WTC11 (cell line): Measurements from ENCODE around the gene ASB14. TPM values are rescaled to one million over a fixed set of nuclear protein-coding genes. Genes with fewer than 3 reads are reported as not detected.
A peak's percentile ranks its signal among the peaks of the same experiment; 100 is the strongest.

Source experiments
- ATF1 ChIP-seq: sonication (generic); formaldehyde crosslinking; IDR thresholded peaks from 2 replicates; pipeline ENCODE4 v1.8.1; 2023; ENCODE audit warnings: mild to moderate bottlenecking, moderate library complexity, missing genetic modification reagents
- CDX4 ChIP-seq: fragments of 250-450 bp; sonication (Bioruptor Pico); IDR thresholded peaks from 2 replicates; pipeline ENCODE4 v1.9.0; 2021; ENCODE audit warnings: moderate library complexity, mild to moderate bottlenecking, inconsistent platforms, borderline replicate concordance
- EMX1 ChIP-seq: fragments of 250-450 bp; sonication (Bioruptor Pico); IDR thresholded peaks from 2 replicates; pipeline ENCODE4 v1.8.0; 2021; ENCODE audit warnings: mild to moderate bottlenecking
- FOXJ3 ChIP-seq: sonication (generic); formaldehyde crosslinking; IDR thresholded peaks from 2 replicates; pipeline ENCODE4 v1.9.0; 2021; ENCODE audit warnings: missing genetic modification reagents, mild to moderate bottlenecking, borderline replicate concordance
- KAT7 ChIP-seq: sonication (generic); formaldehyde crosslinking; IDR thresholded peaks from 2 replicates; pipeline ENCODE4 v1.8.1; 2023; ENCODE audit warnings: missing genetic modification reagents, mild to moderate bottlenecking, borderline replicate concordance
- MXD4 ChIP-seq: fragments of 250-450 bp; sonication (Bioruptor Pico); IDR thresholded peaks from 2 replicates; pipeline ENCODE4 v1.8.0; 2021; ENCODE audit warnings: mild to moderate bottlenecking, moderate library complexity, borderline replicate concordance
- NFATC4 ChIP-seq: fragments of 250-450 bp; sonication (Bioruptor Pico); IDR thresholded peaks from 2 replicates; pipeline ENCODE4 v1.9.0; 2021; ENCODE audit warnings: mild to moderate bottlenecking
- OVOL2 ChIP-seq: fragments of 250-450 bp; sonication (Bioruptor Pico); IDR thresholded peaks from 2 replicates; pipeline ENCODE4 v1.9.0; 2021; ENCODE audit warnings: mild to moderate bottlenecking, borderline replicate concordance
- PREB ChIP-seq: sonication (generic); formaldehyde crosslinking; IDR thresholded peaks from 2 replicates; pipeline ENCODE4 v1.8.1; 2022; ENCODE audit warnings: mild to moderate bottlenecking, missing genetic modification reagents, moderate library complexity, borderline replicate concordance
- TEAD1 ChIP-seq: sonication (generic); formaldehyde crosslinking; IDR thresholded peaks from 2 replicates; pipeline ENCODE4 v1.8.0; 2022; ENCODE audit warnings: mild to moderate bottlenecking, missing genetic modification reagents
- ZNF121 ChIP-seq: sonication (generic); formaldehyde crosslinking; IDR thresholded peaks from 2 replicates; pipeline ENCODE4 v1.8.0; 2023; ENCODE audit warnings: missing genetic modification reagents
- ZNF138 ChIP-seq: sonication (generic); formaldehyde crosslinking; conservative IDR thresholded peaks from 2 replicates; pipeline ENCODE4 v1.8.1; 2022; ENCODE audit warnings: mild to moderate bottlenecking, moderate library complexity, missing genetic modification reagents
- ZNF416 ChIP-seq: fragments of 250-450 bp; sonication (Bioruptor Pico); IDR thresholded peaks from 2 replicates; pipeline ENCODE4 v1.9.0; 2021; ENCODE audit warnings: mild to moderate bottlenecking, inconsistent platforms
- total RNA-seq: library from RNA; stranded (reverse); gene quantifications from 3 replicates; pipeline ENCODE4 v1.2.3, GENCODE V29; 2021
- TF ChIP-seq, protein P1 (sequence below): fragments of 250-450 bp; sonication (Bioruptor Pico); IDR thresholded peaks from 2 replicates; pipeline ENCODE4 v1.9.0; 2021; ENCODE audit warnings: mild to moderate bottlenecking, borderline replicate concordance
- TF ChIP-seq, protein P2 (sequence below): sonication (generic); formaldehyde crosslinking; IDR thresholded peaks from 2 replicates; pipeline ENCODE4 v1.8.1; 2023; ENCODE audit warnings: mild to moderate bottlenecking, missing genetic modification reagents
- TF ChIP-seq, protein P3 (sequence below): fragments of 250-450 bp; sonication (Bioruptor Pico); IDR thresholded peaks from 2 replicates; pipeline ENCODE4 v1.9.0; 2021; ENCODE audit warnings: mild to moderate bottlenecking
- TF ChIP-seq, protein P4 (sequence below): sonication (generic); formaldehyde crosslinking; IDR thresholded peaks from 2 replicates; pipeline ENCODE4 v1.8.0; 2022; ENCODE audit warnings: mild to moderate bottlenecking, missing genetic modification reagents
- TF ChIP-seq, protein P5 (sequence below): sonication (generic); formaldehyde crosslinking; IDR thresholded peaks from 2 replicates; pipeline ENCODE4 v1.8.1; 2022; ENCODE audit warnings: low read depth, missing genetic modification reagents, borderline replicate concordance
- TF ChIP-seq, protein P6 (sequence below): sonication (generic); formaldehyde crosslinking; IDR thresholded peaks from 2 replicates; pipeline ENCODE4 v1.8.0; 2022; ENCODE audit warnings: missing genetic modification reagents

Gene ASB14
- total RNA-seq, 1 experiment from 2014 or later = not detected

GRCh38 chr3:57227204-57227929 is 65.1 kb downstream of the ASB14 start, which contains the start of gene APPL1 (continued):
- TF ChIP-seq, protein P1, sequence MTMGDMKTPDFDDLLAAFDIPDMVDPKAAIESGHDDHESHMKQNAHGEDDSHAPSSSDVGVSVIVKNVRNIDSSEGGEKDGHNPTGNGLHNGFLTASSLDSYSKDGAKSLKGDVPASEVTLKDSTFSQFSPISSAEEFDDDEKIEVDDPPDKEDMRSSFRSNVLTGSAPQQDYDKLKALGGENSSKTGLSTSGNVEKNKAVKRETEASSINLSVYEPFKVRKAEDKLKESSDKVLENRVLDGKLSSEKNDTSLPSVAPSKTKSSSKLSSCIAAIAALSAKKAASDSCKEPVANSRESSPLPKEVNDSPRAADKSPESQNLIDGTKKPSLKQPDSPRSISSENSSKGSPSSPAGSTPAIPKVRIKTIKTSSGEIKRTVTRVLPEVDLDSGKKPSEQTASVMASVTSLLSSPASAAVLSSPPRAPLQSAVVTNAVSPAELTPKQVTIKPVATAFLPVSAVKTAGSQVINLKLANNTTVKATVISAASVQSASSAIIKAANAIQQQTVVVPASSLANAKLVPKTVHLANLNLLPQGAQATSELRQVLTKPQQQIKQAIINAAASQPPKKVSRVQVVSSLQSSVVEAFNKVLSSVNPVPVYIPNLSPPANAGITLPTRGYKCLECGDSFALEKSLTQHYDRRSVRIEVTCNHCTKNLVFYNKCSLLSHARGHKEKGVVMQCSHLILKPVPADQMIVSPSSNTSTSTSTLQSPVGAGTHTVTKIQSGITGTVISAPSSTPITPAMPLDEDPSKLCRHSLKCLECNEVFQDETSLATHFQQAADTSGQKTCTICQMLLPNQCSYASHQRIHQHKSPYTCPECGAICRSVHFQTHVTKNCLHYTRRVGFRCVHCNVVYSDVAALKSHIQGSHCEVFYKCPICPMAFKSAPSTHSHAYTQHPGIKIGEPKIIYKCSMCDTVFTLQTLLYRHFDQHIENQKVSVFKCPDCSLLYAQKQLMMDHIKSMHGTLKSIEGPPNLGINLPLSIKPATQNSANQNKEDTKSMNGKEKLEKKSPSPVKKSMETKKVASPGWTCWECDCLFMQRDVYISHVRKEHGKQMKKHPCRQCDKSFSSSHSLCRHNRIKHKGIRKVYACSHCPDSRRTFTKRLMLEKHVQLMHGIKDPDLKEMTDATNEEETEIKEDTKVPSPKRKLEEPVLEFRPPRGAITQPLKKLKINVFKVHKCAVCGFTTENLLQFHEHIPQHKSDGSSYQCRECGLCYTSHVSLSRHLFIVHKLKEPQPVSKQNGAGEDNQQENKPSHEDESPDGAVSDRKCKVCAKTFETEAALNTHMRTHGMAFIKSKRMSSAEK = no peak
- TF ChIP-seq CDX4 (no peak), ZNF121 (CRISPR knock-in tag) (no peak), MXD4 (no peak), KAT7 (CRISPR knock-in tag) (no peak), NFATC4 (CRISPR knock-in tag) (no peak), ATF1 (CRISPR knock-in tag) (no peak), ZNF416 (CRISPR knock-in tag) (no peak), OVOL2 (CRISPR knock-in tag) (no peak), PREB (CRISPR knock-in tag) (0 out of 2 replicates have a peak, but pooled peaks have one; percentile 22), ZNF138 (CRISPR knock-in tag) (peak; percentile 90), FOXJ3 (CRISPR knock-in tag) (no peak), EMX1 (CRISPR knock-in tag) (no peak), TEAD1 (CRISPR knock-in tag) (no peak)
- TF ChIP-seq, protein P2, sequence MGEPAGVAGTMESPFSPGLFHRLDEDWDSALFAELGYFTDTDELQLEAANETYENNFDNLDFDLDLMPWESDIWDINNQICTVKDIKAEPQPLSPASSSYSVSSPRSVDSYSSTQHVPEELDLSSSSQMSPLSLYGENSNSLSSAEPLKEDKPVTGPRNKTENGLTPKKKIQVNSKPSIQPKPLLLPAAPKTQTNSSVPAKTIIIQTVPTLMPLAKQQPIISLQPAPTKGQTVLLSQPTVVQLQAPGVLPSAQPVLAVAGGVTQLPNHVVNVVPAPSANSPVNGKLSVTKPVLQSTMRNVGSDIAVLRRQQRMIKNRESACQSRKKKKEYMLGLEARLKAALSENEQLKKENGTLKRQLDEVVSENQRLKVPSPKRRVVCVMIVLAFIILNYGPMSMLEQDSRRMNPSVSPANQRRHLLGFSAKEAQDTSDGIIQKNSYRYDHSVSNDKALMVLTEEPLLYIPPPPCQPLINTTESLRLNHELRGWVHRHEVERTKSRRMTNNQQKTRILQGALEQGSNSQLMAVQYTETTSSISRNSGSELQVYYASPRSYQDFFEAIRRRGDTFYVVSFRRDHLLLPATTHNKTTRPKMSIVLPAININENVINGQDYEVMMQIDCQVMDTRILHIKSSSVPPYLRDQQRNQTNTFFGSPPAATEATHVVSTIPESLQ = no peak
- TF ChIP-seq, protein P3, sequence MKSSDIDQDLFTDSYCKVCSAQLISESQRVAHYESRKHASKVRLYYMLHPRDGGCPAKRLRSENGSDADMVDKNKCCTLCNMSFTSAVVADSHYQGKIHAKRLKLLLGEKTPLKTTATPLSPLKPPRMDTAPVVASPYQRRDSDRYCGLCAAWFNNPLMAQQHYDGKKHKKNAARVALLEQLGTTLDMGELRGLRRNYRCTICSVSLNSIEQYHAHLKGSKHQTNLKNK (CRISPR knock-in tag) = no peak
- TF ChIP-seq, protein P4, sequence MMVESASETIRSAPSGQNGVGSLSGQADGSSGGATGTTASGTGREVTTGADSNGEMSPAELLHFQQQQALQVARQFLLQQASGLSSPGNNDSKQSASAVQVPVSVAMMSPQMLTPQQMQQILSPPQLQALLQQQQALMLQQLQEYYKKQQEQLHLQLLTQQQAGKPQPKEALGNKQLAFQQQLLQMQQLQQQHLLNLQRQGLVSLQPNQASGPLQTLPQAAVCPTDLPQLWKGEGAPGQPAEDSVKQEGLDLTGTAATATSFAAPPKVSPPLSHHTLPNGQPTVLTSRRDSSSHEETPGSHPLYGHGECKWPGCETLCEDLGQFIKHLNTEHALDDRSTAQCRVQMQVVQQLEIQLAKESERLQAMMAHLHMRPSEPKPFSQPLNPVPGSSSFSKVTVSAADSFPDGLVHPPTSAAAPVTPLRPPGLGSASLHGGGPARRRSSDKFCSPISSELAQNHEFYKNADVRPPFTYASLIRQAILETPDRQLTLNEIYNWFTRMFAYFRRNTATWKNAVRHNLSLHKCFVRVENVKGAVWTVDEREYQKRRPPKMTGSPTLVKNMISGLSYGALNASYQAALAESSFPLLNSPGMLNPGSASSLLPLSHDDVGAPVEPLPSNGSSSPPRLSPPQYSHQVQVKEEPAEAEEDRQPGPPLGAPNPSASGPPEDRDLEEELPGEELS (CRISPR knock-in tag) = peak; percentile 22
- TF ChIP-seq, protein P5, sequence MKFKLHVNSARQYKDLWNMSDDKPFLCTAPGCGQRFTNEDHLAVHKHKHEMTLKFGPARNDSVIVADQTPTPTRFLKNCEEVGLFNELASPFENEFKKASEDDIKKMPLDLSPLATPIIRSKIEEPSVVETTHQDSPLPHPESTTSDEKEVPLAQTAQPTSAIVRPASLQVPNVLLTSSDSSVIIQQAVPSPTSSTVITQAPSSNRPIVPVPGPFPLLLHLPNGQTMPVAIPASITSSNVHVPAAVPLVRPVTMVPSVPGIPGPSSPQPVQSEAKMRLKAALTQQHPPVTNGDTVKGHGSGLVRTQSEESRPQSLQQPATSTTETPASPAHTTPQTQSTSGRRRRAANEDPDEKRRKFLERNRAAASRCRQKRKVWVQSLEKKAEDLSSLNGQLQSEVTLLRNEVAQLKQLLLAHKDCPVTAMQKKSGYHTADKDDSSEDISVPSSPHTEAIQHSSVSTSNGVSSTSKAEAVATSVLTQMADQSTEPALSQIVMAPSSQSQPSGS (CRISPR knock-in tag) = no peak
- TF ChIP-seq, protein P6, sequence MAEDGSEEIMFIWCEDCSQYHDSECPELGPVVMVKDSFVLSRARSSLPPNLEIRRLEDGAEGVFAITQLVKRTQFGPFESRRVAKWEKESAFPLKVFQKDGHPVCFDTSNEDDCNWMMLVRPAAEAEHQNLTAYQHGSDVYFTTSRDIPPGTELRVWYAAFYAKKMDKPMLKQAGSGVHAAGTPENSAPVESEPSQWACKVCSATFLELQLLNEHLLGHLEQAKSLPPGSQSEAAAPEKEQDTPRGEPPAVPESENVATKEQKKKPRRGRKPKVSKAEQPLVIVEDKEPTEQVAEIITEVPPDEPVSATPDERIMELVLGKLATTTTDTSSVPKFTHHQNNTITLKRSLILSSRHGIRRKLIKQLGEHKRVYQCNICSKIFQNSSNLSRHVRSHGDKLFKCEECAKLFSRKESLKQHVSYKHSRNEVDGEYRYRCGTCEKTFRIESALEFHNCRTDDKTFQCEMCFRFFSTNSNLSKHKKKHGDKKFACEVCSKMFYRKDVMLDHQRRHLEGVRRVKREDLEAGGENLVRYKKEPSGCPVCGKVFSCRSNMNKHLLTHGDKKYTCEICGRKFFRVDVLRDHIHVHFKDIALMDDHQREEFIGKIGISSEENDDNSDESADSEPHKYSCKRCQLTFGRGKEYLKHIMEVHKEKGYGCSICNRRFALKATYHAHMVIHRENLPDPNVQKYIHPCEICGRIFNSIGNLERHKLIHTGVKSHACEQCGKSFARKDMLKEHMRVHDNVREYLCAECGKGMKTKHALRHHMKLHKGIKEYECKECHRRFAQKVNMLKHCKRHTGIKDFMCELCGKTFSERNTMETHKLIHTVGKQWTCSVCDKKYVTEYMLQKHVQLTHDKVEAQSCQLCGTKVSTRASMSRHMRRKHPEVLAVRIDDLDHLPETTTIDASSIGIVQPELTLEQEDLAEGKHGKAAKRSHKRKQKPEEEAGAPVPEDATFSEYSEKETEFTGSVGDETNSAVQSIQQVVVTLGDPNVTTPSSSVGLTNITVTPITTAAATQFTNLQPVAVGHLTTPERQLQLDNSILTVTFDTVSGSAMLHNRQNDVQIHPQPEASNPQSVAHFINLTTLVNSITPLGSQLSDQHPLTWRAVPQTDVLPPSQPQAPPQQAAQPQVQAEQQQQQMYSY = no peak
